ENCODE results near the gene KIRREL3. TPM values are rescaled to one million over a fixed set of nuclear protein-coding genes. Genes with fewer than 3 reads are reported as not detected.
A peak's percentile ranks its signal among the peaks of the same experiment; 100 is the strongest.

KIRREL3 gene
- total and polyA plus RNA-seq, 9 of the 15 experiments (the other 6 are each of a cell fraction or from before 2014, with no cell fraction given) = 0.04 to 0.10 TPM; not detected in 7

- TF ChIP-seq ZNF124 (CRISPR knock-in tag; IDR thresholded peaks at IDR 0.05) = no peak
Observed at GRCh38 chr11:126740846-126741245, 259.7 kb downstream of the KIRREL3 start (continued).

GRCh38 chr11:126739499-126740145, 260.9 kb downstream of the KIRREL3 start:
- Histone ChIP-seq H3K9ac (ENCODE audit: insufficient read depth in 1 of 2, low read depth in 2 of 2, low read length in 2 of 2) (no peak overlapping the region), H3K4me2 (ENCODE audit: insufficient read depth, low read length) (no peak overlapping the region), H3K9me1 (ENCODE audit: control insufficient read depth, insufficient read depth, low read length) (no peaks in the 10 kb centered on the region), H2AFZ (ENCODE audit: low read depth, low read length) (no peak overlapping the region), H3K27me3 (ENCODE audit: control insufficient read depth in 2 of 2, insufficient read depth in 2 of 2, low read length in 2 of 2) (0 out of 5 replicates have a peak, but pooled peaks cover 2 to 5% of the 10 kb centered on the region in 2 experiments), H3K36me3 (ENCODE audit: control insufficient read depth, insufficient read depth, low read length) (no peaks in the 10 kb centered on the region), H3K4me1 (replicated peaks in 1 of 2; ENCODE audit: control insufficient read depth in 2 of 2, insufficient read depth in 2 of 2, low read length in 2 of 2) (no peaks in the 10 kb centered on the region), H3K9me3 (replicated peaks; ENCODE audit: control insufficient read depth, insufficient read depth, low read depth, low read length) (no peaks in the 10 kb centered on the region), H3K27ac (ENCODE audit: extremely low read depth, low read depth, low read length) (no peak overlapping the region), H3K4me3 (no peak overlapping the region), H3K79me2 (ENCODE audit: control insufficient read depth, insufficient read depth, low read length) (no peaks in the 10 kb centered on the region), H4K20me1 (replicated peaks; ENCODE audit: control insufficient read depth, insufficient read depth, low read length) (no peaks in the 10 kb centered on the region)
- TF ChIP-seq KAT2B (IDR thresholded peaks at IDR 0.05; ENCODE audit: low read depth, low read length) (no peak), RBM22 (IDR thresholded peaks at IDR 0.05; ENCODE audit: low read depth, low read length, poor library complexity, severe bottlenecking) (no peak), MECOM (CRISPR knock-in tag; IDR thresholded peaks at IDR 0.05) (no peak), ZBED1 (IDR thresholded peaks at IDR 0.05) (no peak), C11orf30 (IDR thresholded peaks at IDR 0.05; ENCODE audit: low read depth) (no peak)
- TF ChIP-seq, protein P1, sequence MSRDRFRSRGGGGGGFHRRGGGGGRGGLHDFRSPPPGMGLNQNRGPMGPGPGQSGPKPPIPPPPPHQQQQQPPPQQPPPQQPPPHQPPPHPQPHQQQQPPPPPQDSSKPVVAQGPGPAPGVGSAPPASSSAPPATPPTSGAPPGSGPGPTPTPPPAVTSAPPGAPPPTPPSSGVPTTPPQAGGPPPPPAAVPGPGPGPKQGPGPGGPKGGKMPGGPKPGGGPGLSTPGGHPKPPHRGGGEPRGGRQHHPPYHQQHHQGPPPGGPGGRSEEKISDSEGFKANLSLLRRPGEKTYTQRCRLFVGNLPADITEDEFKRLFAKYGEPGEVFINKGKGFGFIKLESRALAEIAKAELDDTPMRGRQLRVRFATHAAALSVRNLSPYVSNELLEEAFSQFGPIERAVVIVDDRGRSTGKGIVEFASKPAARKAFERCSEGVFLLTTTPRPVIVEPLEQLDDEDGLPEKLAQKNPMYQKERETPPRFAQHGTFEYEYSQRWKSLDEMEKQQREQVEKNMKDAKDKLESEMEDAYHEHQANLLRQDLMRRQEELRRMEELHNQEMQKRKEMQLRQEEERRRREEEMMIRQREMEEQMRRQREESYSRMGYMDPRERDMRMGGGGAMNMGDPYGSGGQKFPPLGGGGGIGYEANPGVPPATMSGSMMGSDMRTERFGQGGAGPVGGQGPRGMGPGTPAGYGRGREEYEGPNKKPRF (IDR thresholded peaks at IDR 0.05; ENCODE audit: low read depth, low read length) = no peak
- ChIA-PET POLR2A (no interaction called here), CTCF (ENCODE audit: low intra/inter-chr PET ratio) (no interaction called here)
- BruUV-seq (replicated peaks) = no TSS peak
- in situ Hi-C loops (cut with MboI) (no loop called here), intact Hi-C loops (cut with micrococcal nuclease) (no loop called here)
- DNase-seq (ENCODE audit: extremely low read depth in 1 of 4, low spot score in 3 of 4) = no peak
- ATAC-seq = no peak
- 0% methylated on average over 2 of the region's 2 CpGs for WGBS (ENCODE audit: insufficient coverage, low coverage, missing lambda C conversion rate)
- peak; percentile 35 for FAIRE-seq

Data from K562 (cell line).